ENCODE measurements around the gene BRD2.
A peak's percentile ranks its signal among the peaks of the same experiment; 100 is the strongest.

Gene BRD2

DNA sequence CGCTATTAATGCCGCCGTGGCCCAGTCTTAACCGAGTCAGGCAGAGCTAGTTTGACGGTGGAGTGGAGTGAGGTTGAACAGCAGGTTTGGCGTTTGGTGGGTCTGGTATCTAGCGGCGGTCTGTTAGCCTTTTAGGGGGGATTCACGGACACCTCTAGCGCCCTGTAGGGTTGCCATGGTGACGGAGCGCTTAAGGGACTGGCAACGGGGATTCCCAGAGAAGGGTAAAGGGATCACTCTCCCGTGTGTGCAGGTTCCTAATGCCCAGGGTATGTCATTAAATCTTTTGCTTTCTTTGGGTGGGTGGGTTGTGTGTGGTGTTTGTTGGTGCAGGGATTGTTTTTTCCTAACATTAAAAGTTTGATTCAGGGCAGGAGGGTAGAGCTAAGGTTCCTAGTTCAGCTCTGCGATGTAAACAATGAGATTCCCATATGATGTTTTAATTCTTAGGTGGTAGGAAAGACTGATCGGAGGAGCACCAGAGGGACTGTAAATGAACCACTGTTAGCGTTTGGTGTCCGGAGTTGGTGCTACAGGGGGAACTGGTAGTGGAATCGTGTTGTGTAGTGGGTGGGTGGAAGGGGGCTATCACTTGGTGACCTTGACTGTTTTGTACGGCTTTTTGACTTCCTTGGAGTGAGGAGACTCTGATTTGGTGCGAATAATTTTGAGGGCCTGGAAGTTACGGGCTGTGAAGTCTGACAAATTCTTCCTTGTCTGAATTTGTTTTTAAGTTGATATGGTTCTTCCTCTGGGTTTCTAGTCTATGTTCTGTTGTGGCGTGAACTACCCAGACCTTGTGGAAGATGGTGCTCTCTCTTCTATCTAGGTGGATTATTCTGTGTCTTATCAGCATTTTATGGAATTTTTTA lies 5.0 kb downstream of the BRD2 start:
- DNase-seq = no peak

DNA sequence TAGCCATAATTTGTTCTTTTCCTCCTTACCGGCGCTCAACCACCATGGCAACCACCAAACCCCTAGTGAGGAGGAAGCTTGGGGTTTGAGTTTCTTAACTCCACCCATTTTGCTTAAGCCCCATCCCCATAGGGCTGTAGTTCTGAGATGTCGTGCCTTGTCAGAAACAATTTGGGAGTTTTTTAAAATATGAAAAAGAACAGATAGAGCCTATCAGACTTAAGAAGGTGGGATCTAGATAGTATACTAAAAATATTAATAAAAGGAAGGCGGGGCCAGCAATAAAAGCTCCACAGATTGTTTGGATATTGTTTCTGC lies 5.6 kb downstream of the BRD2 start:
- no peak for DNase-seq

DNA sequence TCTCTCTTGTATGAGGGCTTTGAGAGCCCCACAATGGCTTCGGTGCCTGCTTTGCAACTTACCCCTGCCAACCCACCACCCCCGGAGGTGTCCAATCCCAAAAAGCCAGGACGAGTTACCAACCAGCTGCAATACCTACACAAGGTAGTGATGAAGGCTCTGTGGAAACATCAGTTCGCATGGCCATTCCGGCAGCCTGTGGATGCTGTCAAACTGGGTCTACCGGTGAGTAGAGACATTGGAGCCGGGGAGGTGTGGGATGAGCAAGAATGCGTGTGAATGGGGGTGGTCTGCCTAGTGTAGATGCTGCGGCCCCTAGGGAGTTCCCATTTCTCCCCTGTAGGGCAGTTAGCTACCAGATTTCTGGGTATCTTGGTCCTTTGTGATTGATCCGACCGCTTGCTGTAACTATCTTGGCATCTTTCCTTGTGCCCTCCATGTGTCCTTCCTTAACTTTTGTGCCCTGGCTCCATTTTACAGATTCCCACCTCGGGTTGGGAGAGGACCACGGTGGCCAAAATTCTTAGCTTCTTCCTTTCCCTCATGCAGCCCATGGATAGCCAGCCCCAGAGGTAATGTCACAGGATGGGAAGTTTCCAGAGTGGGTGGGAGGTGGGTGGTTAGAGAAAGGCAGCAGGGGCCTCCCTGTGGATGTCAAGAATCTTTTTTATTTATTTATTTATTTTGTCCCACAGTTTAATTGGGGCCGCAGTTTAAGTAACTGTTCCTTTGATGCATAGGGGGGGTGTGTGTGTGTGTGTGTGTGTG lies 6.3 kb downstream of the BRD2 start:
- no peak for DNase-seq

DNA sequence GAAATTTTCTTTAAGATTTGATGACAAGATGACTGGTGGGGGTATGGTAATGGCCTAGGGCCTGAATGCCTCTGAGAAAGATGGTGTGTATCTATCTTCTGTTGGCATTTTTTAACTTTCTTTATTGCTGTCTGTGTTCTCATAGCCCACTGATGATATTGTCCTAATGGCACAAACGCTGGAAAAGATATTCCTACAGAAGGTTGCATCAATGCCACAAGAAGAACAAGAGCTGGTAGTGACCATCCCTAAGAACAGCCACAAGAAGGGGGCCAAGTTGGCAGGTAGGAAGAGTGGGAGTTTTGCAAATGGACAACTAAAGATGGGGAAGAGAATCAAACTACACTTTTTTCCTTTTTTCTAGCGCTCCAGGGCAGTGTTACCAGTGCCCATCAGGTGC lies 7.5 kb downstream of the BRD2 start:
- no peak for DNase-seq

DNA sequence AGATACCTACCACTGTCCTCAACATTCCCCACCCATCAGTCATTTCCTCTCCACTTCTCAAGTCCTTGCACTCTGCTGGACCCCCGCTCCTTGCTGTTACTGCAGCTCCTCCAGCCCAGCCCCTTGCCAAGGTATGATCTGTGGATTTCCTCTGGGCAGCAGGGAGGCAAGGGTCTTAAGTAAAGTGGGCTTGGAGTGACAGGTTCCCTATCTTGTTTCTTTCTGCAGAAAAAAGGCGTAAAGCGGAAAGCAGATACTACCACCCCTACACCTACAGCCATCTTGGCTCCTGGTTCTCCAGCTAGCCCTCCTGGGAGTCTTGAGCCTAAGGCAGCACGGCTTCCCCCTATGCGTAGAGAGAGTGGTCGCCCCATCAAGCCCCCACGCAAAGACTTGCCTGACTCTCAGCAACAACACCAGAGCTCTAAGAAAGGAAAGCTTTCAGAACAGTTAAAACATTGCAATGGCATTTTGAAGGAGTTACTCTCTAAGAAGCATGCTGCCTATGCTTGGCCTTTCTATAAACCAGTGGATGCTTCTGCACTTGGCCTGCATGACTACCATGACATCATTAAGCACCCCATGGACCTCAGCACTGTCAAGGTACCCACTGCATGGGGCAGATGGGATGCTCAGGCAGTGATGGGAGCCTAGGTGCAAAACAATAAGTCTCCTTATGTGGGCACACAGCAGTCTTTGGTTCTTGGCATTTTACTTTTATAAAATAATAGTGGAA lies 8.1 kb downstream of the BRD2 start:
- DNase-seq = no peak

DNA sequence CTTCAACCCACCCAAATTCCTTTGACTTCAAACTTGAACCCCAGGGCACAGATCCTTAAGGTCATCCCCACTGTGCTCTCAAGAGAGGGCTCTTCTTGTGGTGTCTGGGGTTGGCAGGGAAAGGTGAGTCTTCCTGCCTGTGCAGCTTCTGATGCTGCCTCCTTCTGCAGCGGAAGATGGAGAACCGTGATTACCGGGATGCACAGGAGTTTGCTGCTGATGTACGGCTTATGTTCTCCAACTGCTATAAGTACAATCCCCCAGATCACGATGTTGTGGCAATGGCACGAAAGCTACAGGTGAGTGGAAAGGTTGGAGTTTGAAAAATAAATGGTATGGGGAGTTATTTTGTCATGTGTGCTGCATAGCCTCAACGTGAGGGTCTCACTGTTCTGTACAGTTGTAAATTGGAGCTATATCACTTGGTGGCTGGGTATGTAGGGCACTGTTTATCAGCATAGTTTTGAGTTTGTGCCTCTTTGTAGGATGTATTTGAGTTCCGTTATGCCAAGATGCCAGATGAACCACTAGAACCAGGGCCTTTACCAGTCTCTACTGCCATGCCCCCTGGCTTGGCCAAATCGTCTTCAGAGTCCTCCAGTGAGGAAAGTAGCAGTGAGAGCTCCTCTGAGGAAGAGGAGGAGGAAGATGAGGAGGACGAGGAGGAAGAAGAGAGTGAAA lies 9.0 kb downstream of the BRD2 start:
- no peak for DNase-seq

DNA sequence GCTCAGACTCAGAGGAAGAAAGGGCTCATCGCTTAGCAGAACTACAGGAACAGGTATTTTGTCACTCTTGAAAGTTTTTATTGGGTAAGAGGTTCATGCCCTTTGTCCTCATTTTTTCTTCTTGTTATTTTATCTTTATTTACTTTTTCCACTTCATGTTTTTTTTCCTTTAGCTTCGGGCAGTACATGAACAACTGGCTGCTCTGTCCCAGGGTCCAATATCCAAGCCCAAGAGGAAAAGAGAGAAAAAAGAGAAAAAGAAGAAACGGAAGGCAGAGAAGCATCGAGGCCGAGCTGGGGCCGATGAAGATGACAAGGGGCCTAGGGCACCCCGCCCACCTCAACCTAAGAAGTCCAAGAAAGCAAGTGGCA lies 9.5 kb downstream of the BRD2 start:
- DNase-seq = no peak

DNA sequence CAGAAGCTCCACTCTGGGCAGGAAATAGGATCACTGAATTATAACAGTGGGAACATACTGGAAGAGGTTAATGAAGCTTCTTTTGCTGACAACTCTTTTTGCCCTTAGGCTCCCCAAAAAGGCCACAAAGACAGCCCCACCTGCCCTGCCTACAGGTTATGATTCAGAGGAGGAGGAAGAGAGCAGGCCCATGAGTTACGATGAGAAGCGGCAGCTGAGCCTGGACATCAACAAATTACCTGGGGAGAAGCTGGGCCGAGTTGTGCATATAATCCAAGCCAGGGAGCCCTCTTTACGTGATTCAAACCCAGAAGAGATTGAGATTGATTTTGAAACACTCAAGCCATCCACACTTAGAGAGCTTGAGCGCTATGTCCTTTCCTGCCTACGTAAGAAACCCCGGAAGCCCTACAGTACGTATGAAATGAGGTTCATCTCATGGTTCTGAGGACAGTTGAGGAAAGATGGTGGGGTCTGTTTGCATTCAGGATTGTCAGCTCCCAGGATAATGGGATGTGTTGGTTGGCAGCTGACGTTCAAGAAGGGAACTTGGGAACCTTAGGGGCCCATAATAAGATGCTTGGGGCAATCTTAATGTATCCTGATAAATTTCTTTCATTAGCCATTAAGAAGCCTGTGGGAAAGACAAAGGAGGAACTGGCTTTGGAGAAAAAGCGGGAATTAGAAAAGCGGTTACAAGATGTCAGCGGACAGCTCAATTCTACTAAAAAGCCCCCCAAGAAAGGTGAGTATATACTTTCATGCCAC lies 11.5 kb downstream of the BRD2 start:
- DNase-seq = no peak

DNA sequence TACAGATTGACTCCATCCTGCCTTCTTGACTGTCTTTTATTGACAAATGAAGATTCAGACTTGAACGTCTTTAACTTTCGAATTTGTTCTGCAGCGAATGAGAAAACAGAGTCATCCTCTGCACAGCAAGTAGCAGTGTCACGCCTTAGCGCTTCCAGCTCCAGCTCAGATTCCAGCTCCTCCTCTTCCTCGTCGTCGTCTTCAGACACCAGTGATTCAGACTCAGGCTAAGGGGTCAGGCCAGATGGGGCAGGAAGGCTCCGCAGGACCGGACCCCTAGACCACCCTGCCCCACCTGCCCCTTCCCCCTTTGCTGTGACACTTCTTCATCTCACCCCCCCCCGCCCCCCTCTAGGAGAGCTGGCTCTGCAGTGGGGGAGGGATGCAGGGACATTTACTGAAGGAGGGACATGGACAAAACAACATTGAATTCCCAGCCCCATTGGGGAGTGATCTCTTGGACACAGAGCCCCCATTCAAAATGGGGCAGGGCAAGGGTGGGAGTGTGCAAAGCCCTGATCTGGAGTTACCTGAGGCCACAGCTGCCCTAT lies 12.2 kb downstream of the BRD2 start:
- DNase-seq = no peak

DNA sequence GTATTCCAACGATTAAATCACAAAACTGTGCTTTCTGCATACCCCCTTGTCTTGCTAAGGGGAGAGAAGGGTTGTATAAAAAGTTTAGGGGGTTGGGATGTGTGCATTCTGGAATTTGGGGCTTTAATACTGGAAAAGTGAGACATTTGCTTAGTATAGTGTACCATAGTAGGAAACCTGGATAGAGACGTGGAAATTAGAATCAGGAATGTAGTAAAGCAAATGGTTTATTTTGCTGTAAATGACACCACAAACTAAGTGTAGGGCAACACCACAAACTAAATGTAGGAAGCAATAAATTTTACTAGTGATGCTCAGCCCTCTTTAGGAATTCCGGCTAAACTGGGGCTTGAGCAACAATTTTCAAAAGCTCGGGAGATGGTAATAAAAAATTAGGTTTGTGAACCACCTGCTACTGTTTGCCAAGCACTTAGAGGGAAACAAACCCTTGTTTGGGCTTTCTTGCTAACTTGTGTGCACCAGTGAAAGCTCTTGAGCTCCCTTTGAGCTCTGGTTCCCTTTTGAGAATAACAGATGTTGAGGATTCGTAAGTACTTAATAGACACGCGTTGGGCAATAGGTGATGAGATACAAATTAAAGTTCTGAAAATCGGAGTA lies 13.8 kb downstream of the BRD2 start:
- DNase-seq = no peak

DNA sequence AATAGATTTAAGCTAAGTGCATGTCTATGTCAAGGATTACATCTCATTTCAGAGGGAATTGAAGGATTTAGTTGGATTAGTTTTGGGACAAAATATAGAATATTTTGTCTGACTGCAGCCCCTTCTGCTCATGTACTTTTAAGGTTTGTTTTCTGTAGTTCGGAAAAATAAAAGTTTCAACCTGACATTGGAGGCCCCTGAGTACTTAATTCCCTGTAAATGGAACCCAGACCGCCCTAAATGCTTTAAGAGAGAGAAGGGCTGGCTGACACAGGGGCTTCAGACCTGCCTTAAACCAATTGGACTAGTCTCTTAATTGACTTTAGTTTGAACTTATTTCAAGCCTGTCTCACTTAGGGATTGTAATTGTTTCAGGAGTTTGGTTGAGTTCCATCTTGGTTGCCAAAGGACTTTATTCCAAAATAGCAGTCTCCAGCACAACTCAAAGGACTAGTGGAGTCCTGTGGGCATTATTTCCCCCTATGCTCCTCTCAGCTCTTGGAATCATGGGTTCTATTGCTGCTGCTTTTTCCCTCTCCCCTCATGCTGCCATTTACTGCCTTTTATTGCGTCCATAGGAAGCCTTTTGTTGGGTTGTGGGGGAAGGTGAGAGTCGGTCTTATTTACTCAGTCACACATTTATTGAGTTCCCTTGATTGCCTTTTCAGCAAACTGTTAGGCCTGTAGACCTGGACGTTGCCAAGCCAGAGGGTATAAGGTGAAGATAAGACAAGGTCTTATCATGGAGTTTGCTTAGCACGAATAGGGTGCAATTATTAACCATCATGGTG lies 14.5 kb downstream of the BRD2 start:
- DNase-seq = no peak

DNA sequence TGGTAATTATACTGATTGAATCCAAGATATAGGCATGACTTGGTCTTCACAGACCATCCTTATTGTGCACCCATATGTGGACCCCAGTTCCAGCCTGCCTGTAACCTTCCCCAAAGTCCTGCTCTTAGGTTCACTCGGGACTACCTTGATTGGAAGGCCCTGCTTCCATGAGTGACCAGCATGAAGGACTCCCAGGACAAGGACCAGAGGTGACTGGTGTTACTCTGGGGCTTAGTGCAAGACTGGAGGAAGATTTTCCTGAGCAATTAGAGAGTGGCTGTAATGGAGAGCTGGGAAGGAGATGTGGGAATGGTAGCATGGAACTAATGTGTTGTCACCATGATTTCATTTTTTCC lies 15.1 kb downstream of the BRD2 start:
- no peak for DNase-seq

DNA sequence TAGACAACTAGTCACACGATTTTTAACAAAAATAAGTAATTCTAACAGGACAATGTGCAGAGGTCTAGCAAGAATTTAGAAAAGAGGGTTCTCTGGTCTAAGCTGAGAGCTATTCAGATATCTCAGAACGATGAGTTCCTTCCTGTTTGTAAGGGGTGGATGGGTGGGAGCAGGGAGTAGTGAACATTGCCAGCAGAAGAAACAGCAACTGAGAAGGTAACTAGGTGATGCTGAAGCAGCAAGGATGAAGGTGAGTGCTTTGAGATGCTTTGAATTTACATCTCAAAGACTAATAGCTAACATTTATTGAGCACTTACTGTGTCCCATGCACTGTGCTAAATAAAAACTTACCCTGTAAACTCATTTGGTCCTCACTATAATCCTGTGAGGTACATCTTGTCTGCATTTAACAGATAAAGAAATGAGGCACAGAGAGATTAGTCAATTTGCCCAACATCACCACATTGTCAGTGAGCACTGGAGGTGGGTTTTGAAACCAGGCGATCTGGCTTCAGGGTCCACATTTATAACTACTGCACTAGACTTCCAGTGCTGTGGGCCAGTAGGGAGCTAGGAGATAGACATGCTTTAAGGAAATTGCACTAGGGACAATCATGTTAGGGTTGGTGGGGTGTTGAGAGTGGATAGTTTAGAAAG lies 15.7 kb downstream of the BRD2 start:
- no peak for DNase-seq

DNA sequence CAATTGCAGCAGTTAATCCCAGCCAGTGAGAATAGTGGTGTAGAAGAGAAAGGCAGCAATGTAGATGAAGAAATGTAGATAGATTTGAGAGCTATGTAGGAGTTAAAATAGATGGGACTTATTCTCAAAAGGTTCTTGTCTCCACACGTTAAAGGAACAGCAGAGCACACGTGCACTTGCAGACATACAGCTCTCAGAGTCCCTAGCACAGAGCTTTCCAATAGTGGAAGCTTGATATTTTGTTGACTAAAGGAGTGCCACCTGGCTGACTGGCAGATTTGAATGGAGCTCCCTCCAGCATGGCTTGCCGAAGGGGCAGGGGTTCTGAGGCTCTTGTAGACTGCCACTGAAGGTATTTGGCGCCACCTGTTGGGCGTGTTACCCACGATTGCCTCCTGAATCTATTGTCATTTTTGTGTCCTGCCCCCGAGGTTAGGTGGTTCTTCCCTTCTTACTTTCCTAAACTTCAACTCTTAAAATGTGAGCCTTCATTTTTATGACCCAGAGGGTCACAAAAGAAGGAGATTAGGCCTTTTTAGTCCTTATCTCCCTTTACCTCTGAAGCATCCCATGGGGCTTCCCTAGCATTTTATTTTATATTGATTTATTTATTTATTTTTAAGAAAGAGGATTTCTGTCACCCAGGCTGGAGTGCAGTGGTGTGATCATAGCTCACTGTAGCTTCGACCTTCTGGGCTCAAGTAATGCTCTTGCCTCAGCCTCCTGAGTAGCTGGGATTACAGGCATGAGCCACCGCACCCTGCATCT lies 16.4 kb downstream of the BRD2 start:
- peak; percentile 52 for DNase-seq

DNA sequence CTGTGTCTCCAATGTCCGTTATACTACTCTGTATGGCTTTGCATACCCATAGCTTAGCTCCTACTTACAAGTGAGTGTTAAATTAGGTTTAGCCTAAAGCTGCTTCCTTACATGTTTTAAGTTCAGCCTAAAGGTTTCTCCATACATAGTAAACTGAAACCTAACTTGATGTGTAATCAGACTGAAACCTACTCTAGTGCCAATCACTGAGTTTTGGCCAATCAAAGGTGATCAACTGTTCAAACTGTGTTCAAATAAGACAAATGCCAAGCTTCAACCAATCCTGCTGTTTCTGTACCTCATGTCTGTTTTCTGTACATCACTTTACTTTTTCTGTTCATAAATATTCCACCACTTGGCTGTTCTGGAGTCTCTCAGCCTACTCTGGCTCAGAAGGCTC lies 21.0 kb downstream of the BRD2 start:
- no peak for DNase-seq

DNA sequence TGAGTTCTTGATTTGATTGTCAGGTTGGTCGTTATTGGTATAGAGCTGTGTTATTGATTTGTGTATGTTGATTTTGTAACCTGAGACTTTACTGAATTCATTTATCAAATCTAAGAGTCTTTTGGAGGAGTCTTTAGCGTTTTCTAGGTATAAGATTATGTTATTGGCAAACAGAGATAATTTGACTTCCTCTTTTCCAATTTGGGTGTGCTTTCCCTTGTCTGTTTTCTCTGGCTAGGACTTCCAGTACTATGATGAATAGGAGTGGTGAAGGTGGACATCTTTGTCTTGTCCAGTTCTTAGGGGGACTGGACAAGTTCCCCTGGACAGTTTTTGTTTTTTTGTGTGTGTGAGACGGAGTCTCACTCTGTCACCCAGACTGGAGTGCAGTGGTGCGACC lies 23.6 kb downstream of the BRD2 start:
- DNase-seq = no peak

DNA sequence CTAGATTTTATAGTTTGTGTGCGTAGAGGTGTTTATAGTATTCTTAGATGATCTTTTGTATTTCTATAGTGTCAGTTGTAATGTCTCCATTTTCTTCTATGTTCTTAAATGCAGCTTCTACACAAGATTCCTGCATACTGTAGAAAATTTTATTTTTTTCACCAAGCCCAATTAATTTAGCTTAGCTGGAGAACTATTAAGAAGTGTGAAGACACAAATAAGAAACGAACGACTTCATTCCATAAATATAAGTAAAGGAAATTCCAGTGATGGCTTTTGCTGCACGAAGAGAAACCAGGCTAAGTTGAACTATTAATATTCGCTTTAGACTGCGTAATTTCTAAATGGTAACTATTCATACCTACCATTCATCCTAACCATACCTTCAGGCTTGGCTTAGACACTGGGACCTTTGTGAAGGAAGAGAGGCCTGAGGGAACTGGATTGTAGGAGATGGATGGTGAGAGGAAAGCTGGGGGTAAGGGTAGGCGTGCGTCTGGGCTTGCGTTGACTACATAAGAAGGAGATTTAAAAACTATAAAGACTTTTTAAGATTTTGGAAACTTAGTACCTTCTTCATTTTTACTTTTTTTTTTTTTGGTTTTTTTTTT lies 25.1 kb downstream of the BRD2 start:
- no peak for DNase-seq

DNA sequence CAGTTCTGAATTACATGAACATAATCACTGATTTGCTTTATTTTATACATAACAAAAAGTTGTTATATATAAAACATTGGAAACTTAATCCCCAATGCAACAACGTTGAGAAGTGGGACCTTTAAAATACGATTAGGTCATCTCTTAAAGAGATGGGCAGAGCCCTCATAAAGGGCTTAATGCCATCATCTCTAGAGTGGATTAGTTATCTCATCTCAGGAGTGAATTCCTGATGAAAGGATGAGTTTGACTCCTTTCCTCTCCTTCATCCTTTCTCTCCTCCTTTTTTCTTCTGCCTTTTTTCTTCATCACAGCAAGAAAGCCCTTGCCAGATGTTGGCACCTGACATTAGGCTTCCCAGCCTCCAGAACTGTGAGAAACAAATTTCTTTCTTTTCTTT lies 27.1 kb downstream of the BRD2 start:
- no peak for DNase-seq

DNA sequence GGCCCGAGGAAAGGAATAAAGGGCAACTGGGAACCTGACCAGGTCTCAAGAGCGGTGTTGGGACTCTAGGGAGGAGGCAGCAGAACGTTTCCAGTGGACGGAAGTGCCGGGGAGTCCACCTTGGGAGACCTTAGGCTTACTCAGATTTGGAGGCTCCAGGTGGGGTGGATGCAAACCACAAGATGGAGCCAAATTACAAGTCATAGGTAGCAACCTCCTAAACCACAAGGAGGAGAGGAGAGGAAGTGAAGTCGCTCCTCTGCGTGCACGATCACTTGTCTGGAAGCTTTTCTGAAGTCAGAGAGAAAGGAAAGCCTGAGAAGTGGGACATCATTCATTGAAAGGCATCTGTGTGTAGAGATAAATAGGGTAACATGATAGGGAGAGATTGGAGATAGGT lies 31.7 kb downstream of the BRD2 start:
- no peak for DNase-seq

All from T1000 (cell line).